IMR-90 (cell line): ENCODE results near the gene MED26. TPM values are rescaled to one million over a fixed set of nuclear protein-coding genes. Genes with fewer than 3 reads are reported as not detected.

ENCODE experiments used
- ATAC-seq: fragments of 200-7000 bp; cut with Tn5 transposase; 2 replicates; pipeline ENCODE4 v1.9.1; 2020; ENCODE audit warnings: low read depth, mild to moderate bottlenecking, moderate library complexity
- BruUV-seq: library from RNA; stranded (reverse); fragments of 400-500 nt; replicated peaks from 2 replicates; lab custom pipeline; 2021; lab: Mats Ljungman, UMichigan
- CTCF ChIA-PET: fragments of 300-600 bp; formaldehyde crosslinking; extraction: SDS; loops from one replicate; lab custom pipeline; 2021; ENCODE audit warnings: antibody characterized with exemption; lab: Yijun Ruan, JAX
- POLR2A ChIA-PET: fragments of 300-600 bp; sonication (Branson Sonifier 250); formaldehyde crosslinking; loops from one replicate; lab custom pipeline; 2022; ENCODE audit warnings: antibody characterized with exemption; ENCODE audit not compliant: unreplicated experiment; lab: Charles Lee
- DNase-seq: peaks from one replicate; pipeline ENCODE4 v3.0.0; 2013
- H2AFZ ChIP-seq: replicated peaks from 2 replicates; pipeline ENCODE3; 2013; ENCODE audit warnings: low read length, mild to moderate bottlenecking; ENCODE audit not compliant: poor library complexity
- H2AK5ac ChIP-seq: 2 replicates; pipeline ENCODE4 v1.6.1; 2013; ENCODE audit warnings: low read depth, low read length, inconsistent platforms
- H2AK9ac ChIP-seq: replicated peaks from 2 replicates; pipeline ENCODE3; 2013; ENCODE audit warnings: mild to moderate bottlenecking, low read depth, low read length, moderate library complexity; ENCODE audit not compliant: poor library complexity
- H2BK120ac ChIP-seq: 2 replicates; pipeline ENCODE4 v1.6.1; 2013; ENCODE audit warnings: low read depth, low read length, inconsistent platforms
- H2BK15ac ChIP-seq: 3 replicates; pipeline ENCODE4 v1.6.1; 2013; ENCODE audit warnings: low read depth, low read length, inconsistent platforms
- H2BK20ac ChIP-seq: 2 replicates; pipeline ENCODE4 v1.6.1; 2013; ENCODE audit warnings: low read depth, mild to moderate bottlenecking, inconsistent platforms, low read length, moderate library complexity
- H2BK5ac ChIP-seq: 2 replicates; pipeline ENCODE4 v1.6.1; 2013; ENCODE audit warnings: mild to moderate bottlenecking, low read depth, low read length, inconsistent platforms; ENCODE audit not compliant: poor library complexity, severe bottlenecking
- H3K14ac ChIP-seq: replicated peaks from 2 replicates; pipeline ENCODE4 v1.6.1; 2013; ENCODE audit warnings: low read depth, low read length, inconsistent platforms
- H3K18ac ChIP-seq: 2 replicates; pipeline ENCODE4 v1.6.1; 2013; ENCODE audit warnings: low read depth, low read length, control low read depth
- H3K23ac ChIP-seq: 2 replicates; pipeline ENCODE4 v1.6.1; 2013; ENCODE audit warnings: low read depth, low read length, inconsistent platforms
- H3K27ac ChIP-seq: 2 replicates; pipeline ENCODE4 v1.5.1; 2013; ENCODE audit warnings: mild to moderate bottlenecking, control low read depth, low read length; ENCODE audit not compliant: insufficient read depth
- H3K27me3 ChIP-seq: 2 replicates; pipeline ENCODE4 v1.6.1; 2013; ENCODE audit warnings: low read length; ENCODE audit not compliant: control insufficient read depth, insufficient read depth
- H3K36me3 ChIP-seq: 2 replicates; pipeline ENCODE4 v1.6.1; 2013; ENCODE audit warnings: low read length, mixed read lengths; ENCODE audit not compliant: control insufficient read depth, insufficient read depth
- H3K4ac ChIP-seq: 2 replicates; pipeline ENCODE4 v1.6.1; 2013; ENCODE audit warnings: low read depth, low read length, inconsistent platforms
- H3K4me1 ChIP-seq: 2 replicates; pipeline ENCODE4 v1.6.1; 2013; ENCODE audit warnings: low read length, mixed read lengths; ENCODE audit not compliant: control insufficient read depth, insufficient read depth
- H3K4me2 ChIP-seq: 2 replicates; pipeline ENCODE4 v1.6.1; 2013; ENCODE audit warnings: low read depth, mild to moderate bottlenecking, control low read depth, low read length, moderate library complexity
- H3K4me3 ChIP-seq: 2 replicates; pipeline ENCODE4 v1.5.1; 2013; ENCODE audit warnings: low read depth, mild to moderate bottlenecking, control low read depth, low read length, moderate library complexity; ENCODE audit not compliant: insufficient read depth
- H3K56ac ChIP-seq: 2 replicates; pipeline ENCODE4 v1.6.1; 2013; ENCODE audit warnings: low read length, inconsistent platforms; ENCODE audit not compliant: insufficient read depth; ENCODE audit errors: extremely low read depth
- H3K79me1 ChIP-seq, 2 experiments: 2 replicates each; pipeline ENCODE4 v1.6.1; 2013; ENCODE audit warnings: low read length in 2 of 2, inconsistent platforms in 1 of 2, low read depth in 1 of 2
- H3K9ac ChIP-seq: 2 replicates; pipeline ENCODE4 v1.6.1; 2013; ENCODE audit warnings: low read depth, low read length, control low read depth
- H3K9me1 ChIP-seq: 2 replicates; pipeline ENCODE4 v1.6.1; 2013; ENCODE audit warnings: low read length, inconsistent platforms; ENCODE audit not compliant: insufficient read depth
- H3K9me3 ChIP-seq: 2 replicates; pipeline ENCODE4 v1.6.1; 2013; ENCODE audit warnings: low read length; ENCODE audit not compliant: control insufficient read depth, insufficient read depth
- H4K20me1 ChIP-seq: 2 replicates; pipeline ENCODE4 v1.6.1; 2013; ENCODE audit warnings: low read length, inconsistent platforms; ENCODE audit not compliant: insufficient read depth
- H4K5ac ChIP-seq: 2 replicates; pipeline ENCODE4 v1.6.1; 2013; ENCODE audit warnings: mild to moderate bottlenecking, low read depth, low read length, control low read depth
- H4K8ac ChIP-seq, 2 experiments: 2 replicates each; pipeline ENCODE4 v1.6.1; 2013; ENCODE audit warnings: low read depth in 2 of 2, low read length in 2 of 2, control low read depth in 1 of 2, inconsistent platforms in 1 of 2
- H4K91ac ChIP-seq: 2 replicates; pipeline ENCODE4 v1.6.1; 2013; ENCODE audit warnings: low read depth, low read length, inconsistent platforms; ENCODE audit not compliant: insufficient read depth
- BHLHE40 ChIP-seq: fragments of 150-350 bp; IDR thresholded peaks from 2 replicates; pipeline ENCODE4 v1.6.1; 2016; ENCODE audit warnings: mild to moderate bottlenecking, low read depth, low read length
- CTCF ChIP-seq: conservative IDR thresholded peaks from 2 replicates; pipeline ENCODE4 v1.5.1; 2012; ENCODE audit warnings: mild to moderate bottlenecking, low read depth, low read length, improper control_type of control experiment
- RAD21 ChIP-seq: IDR thresholded peaks from 2 replicates; pipeline ENCODE4 v1.6.1; 2012; ENCODE audit warnings: low read length, improper control_type of control experiment
- WGBS, 2 experiments: methylation state at CpG; one replicate each; pipeline versions ENCODE4 v1.1.5 to v1.1.7; 2013; ENCODE audit warnings: missing lambda C conversion rate in 2 of 2; ENCODE audit not compliant: insufficient read length in 1 of 2; ENCODE audit errors: extremely low coverage in 2 of 2; 5-methylcytosine and 5-hydroxymethylcytosine counted together
- dilution Hi-C: fragments of 300-500 bp; cut with HindIII; formaldehyde crosslinking; loops from one replicate; pipeline ENCODE4 v1.14.3; 2018; ENCODE audit warnings: low sequenced_read_pairs; ENCODE audit not compliant: unreplicated experiment
- in situ Hi-C: fragments of 300-500 bp; cut with MboI; formaldehyde crosslinking; loops from 3 replicates; pipeline ENCODE4 v1.14.3; 2019; ENCODE audit warnings: low sequenced_read_pairs, inconsistent platforms, mixed read lengths
- intact Hi-C: fragments of 100-400 bp; cut with micrococcal nuclease; formaldehyde crosslinking; loops from 2 replicates; pipeline ENCODE4 v1.10.0; 2022
- polyA plus RNA-seq, 3 experiments: library from polyadenylated mRNA; depleted of rRNA; stranded (reverse); fragments of >200 nt; gene quantifications; 2 replicates each; pipeline ENCODE4 v1.2.3, GENCODE V29; 2012; ENCODE audit warnings: low replicate concordance in 1 of 3
- total RNA-seq: library from RNA; depleted of rRNA; stranded (reverse); fragments of >200 nt; gene quantifications from 2 replicates; pipeline ENCODE4 v1.2.3, GENCODE V29; 2012

Gene MED26
- total and polyA plus RNA-seq, 2 of the 4 experiments (the other 2 are of a cell fraction): 2.0 to 4.0 TPM

GRCh38 chr19:16527971-16528521 is 100.0 kb downstream of the MED26 start:
- peak overlapping the region; percentile 72 for H2AK9ac ChIP-seq
- in situ Hi-C loops: no loop called here
- no peak overlapping the region for H3K4me3 ChIP-seq
- H2AK5ac ChIP-seq: no peak overlapping the region
- no peak overlapping the region for H3K27ac ChIP-seq
- no peaks in the 10 kb centered on the region for H3K9me1 ChIP-seq
- intact Hi-C loops: no loop called here
- H3K79me1 ChIP-seq: peaks cover 17 to 22% of the 10 kb centered on the region in 2 experiments
- DNase-seq (no peak), ATAC-seq (peak; percentile 38; the same call in 1 of the 2 replicates)
- H3K4me2 ChIP-seq: no peak overlapping the region
- dilution Hi-C loops: no loop called here
- H4K91ac ChIP-seq: no peak overlapping the region
- BruUV-seq: no TSS peak
- no peak overlapping the region for H2BK5ac ChIP-seq
- H4K20me1 ChIP-seq: peaks cover 24% of the 10 kb centered on the region; the same call in 1 of the 2 replicates
- no peak overlapping the region for H3K56ac ChIP-seq
- H2BK20ac ChIP-seq: no peak overlapping the region
- H3K4ac ChIP-seq: no peak overlapping the region
- no peak overlapping the region for H3K18ac ChIP-seq
- H3K9ac ChIP-seq: no peak overlapping the region
- no peak overlapping the region for H2BK120ac ChIP-seq
- H3K14ac ChIP-seq: no peak overlapping the region
- TF ChIP-seq RAD21 (0 out of 2 replicates have a peak, but pooled peaks have one; percentile 27), BHLHE40 (no peak), CTCF (peak; percentile 25; the same call in 1 of the 2 replicates)
- CTCF ChIA-PET: no interaction called here
- no peak overlapping the region for H2AFZ ChIP-seq
- H3K4me1 ChIP-seq: no peaks in the 10 kb centered on the region
- 92% methylated on average over 4 of the region's 12 CpGs; no CpG with 5 or more reads in 1 of the 2 experiments for WGBS, 2 experiments
- POLR2A ChIA-PET: no interaction called here
- H3K23ac ChIP-seq: no peak overlapping the region
- no peak overlapping the region for H4K5ac ChIP-seq
- H2BK15ac ChIP-seq: no peak overlapping the region
- H3K9me3 ChIP-seq: no peaks in the 10 kb centered on the region
- H3K36me3 ChIP-seq: peaks cover 87% of the 10 kb centered on the region
- no peak overlapping the region for H4K8ac ChIP-seq
- H3K27me3 ChIP-seq: no peaks in the 10 kb centered on the region
